Nephron (organoid): ENCODE data around the gene MXRA8.

Experiments
- H3K27ac Mint-ChIP-seq, 3 experiments: 2 replicates each; pipeline ENCODE4 v1.8.0; 2020; ENCODE audit warnings: mixed read lengths in 3 of 3, mild to moderate bottlenecking in 2 of 3, moderate library complexity in 1 of 3
- H3K27me3 Mint-ChIP-seq: 2 replicates; pipeline ENCODE4 v1.8.0; 2021; ENCODE audit warnings: low read depth, mild to moderate bottlenecking, moderate library complexity, mixed read lengths
- H3K36me3 Mint-ChIP-seq: 2 replicates; pipeline ENCODE4 v1.8.0; 2020; ENCODE audit warnings: low read depth, mixed read lengths
- H3K4me1 Mint-ChIP-seq: 2 replicates; pipeline ENCODE4 v1.8.0; 2020; ENCODE audit warnings: mixed read lengths
- H3K4me3 Mint-ChIP-seq, 3 experiments: 2 replicates each; pipeline ENCODE4 v1.8.0; 2020; ENCODE audit warnings: mild to moderate bottlenecking in 3 of 3, mixed read lengths in 3 of 3, moderate library complexity in 2 of 3
- H3K9me3 Mint-ChIP-seq: 2 replicates; pipeline ENCODE4 v1.8.0; 2020; ENCODE audit warnings: mixed read lengths
- TF ChIP-seq, protein P1 (sequence below), 3 experiments: fragments of 200-600 bp; sonication (generic); IDR thresholded peaks; one replicate each; pipeline ENCODE4 v1.5.0; 2021; ENCODE audit warnings: antibody characterized with exemption in 3 of 3; ENCODE audit not compliant: unreplicated experiment in 3 of 3

MXRA8 gene

DNA sequence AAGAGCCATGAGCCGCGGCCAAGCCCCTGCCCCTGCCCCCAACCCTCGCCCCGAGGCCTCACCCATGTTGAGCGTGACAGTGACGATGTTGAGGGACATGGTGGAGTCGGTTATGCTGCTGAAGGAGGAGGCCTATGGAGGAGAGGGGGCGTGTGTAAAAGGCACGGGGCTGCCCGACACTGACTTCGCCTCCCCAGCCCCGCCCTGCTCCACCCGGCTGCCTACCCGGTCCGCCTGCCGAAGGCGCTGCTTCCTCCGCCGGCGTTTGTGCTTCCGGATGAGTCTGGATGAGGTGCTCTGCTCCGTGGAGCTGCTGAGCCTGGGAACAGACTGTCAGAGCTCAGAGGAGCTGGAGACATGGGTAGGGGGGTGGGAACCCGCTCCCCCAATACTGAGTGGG, 18.2 kb downstream of the MXRA8 start:
- Mint-ChIP-seq H3K27me3 (no peaks in the 10 kb centered on the region), H3K27ac (no peak overlapping the region), H3K4me3 (no peak overlapping the region), H3K4me1 (no peaks in the 10 kb centered on the region), H3K36me3 (peaks cover 10% of the 10 kb centered on the region), H3K9me3 (no peaks in the 10 kb centered on the region)
- TF ChIP-seq, protein P1, sequence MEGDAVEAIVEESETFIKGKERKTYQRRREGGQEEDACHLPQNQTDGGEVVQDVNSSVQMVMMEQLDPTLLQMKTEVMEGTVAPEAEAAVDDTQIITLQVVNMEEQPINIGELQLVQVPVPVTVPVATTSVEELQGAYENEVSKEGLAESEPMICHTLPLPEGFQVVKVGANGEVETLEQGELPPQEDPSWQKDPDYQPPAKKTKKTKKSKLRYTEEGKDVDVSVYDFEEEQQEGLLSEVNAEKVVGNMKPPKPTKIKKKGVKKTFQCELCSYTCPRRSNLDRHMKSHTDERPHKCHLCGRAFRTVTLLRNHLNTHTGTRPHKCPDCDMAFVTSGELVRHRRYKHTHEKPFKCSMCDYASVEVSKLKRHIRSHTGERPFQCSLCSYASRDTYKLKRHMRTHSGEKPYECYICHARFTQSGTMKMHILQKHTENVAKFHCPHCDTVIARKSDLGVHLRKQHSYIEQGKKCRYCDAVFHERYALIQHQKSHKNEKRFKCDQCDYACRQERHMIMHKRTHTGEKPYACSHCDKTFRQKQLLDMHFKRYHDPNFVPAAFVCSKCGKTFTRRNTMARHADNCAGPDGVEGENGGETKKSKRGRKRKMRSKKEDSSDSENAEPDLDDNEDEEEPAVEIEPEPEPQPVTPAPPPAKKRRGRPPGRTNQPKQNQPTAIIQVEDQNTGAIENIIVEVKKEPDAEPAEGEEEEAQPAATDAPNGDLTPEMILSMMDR (IDR thresholded peaks at IDR 0.05; ENCODE audit: unreplicated experiment in 3 of 3) = no peak

DNA sequence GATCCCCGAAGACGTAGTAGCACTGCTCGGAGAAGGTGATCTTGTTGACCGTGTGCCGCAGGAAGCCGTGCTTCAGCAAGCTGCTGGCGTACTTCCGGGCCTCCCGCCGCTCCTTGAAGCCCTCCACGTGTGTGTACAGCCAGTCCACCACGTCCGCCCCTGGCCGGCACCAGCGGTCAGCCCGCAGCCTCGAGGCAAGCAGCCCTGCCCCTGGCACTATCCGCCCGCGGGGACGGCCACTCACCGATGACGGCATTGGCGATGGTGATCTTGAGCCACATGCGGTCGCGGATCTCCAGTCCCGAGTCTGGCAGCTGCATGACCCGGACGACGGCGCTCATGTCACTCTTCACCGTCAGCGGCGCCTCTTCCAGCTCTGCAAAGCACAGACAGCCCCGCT, 20.1 kb downstream of the MXRA8 start:
- Mint-ChIP-seq H3K36me3 (peaks cover 10% of the 10 kb centered on the region), H3K4me1 (no peaks in the 10 kb centered on the region), H3K9me3 (no peaks in the 10 kb centered on the region), H3K4me3 (no peak overlapping the region), H3K27me3 (no peaks in the 10 kb centered on the region), H3K27ac (no peak overlapping the region)
- TF ChIP-seq, protein P1 (IDR thresholded peaks at IDR 0.05; ENCODE audit: unreplicated experiment in 3 of 3) = no peak

DNA sequence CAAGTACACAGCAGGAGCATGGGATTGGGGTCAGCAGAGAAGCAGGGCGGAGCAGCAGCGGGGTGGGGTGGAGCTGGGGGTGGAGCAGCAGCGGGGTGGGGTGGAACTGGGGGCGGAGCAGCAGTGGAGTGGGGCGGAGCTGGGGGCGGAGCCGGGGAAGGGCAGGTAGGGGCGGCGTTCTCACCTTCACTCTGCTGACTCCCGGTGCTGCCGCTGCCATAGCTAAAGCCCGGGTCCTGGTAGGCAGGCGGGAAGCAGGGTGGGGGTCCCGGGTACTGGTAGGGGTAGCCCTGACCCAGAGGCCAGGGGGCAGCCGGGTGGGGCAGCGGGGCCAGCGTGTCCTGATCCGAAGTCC, 20.6 kb downstream of the MXRA8 start:
- H3K27ac Mint-ChIP-seq = no peak overlapping the region
- peaks cover 10% of the 10 kb centered on the region for H3K36me3 Mint-ChIP-seq
- H3K4me3 Mint-ChIP-seq = no peak overlapping the region
- no peaks in the 10 kb centered on the region for H3K4me1 Mint-ChIP-seq
- no peaks in the 10 kb centered on the region for H3K27me3 Mint-ChIP-seq
- H3K9me3 Mint-ChIP-seq = no peaks in the 10 kb centered on the region
- TF ChIP-seq, protein P1 (IDR thresholded peaks at IDR 0.05; ENCODE audit: unreplicated experiment in 3 of 3) = no peak

DNA sequence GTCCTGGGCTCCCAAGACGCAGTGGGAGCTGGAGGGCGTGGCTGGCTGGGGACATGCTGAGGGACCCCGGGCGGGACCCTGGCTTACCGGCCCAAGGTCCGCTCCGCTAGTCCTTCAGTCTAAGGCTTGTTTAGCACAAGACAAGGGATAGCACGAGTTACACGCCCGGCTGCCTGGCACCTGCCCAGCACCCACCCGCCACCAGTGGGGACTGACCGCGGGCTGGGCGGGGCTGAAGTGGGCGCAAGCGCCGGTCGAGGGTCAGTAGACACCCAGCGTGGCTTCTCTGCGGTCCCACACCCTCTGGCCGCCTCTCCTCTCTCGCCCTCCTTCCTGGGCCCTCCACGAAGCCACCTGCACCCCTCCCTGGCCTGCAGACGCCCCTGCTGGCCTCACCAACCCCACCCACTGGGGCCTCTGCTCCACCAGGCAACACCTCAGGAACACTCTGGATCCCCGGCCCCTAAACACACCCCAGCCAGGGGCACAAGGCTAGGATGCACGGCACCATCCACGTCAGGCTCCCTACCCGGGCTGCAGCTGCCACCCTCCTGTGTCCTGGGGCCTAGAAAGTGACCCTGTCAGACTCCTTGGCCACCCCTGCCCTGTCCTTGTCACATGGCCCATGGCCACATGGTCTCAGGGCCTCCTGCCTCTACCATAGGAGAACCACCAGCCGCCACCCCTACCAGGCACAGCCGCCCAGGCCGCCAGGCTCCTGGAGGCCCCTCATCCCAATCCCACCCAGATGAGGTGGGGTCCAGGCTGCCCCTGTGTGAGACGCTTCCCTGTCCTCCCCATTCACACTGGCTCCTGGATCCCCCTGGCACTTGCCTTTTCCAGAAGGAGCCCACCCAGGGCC, 21.2 kb downstream of the MXRA8 start:
- peaks cover 10% of the 10 kb centered on the region for H3K36me3 Mint-ChIP-seq
- TF ChIP-seq, protein P1 (IDR thresholded peaks at IDR 0.05; ENCODE audit: unreplicated experiment in 3 of 3) = no peak
- no peaks in the 10 kb centered on the region for H3K9me3 Mint-ChIP-seq
- no peak overlapping the region for H3K4me3 Mint-ChIP-seq
- H3K4me1 Mint-ChIP-seq = no peaks in the 10 kb centered on the region
- no peak overlapping the region for H3K27ac Mint-ChIP-seq
- H3K27me3 Mint-ChIP-seq = no peaks in the 10 kb centered on the region

DNA sequence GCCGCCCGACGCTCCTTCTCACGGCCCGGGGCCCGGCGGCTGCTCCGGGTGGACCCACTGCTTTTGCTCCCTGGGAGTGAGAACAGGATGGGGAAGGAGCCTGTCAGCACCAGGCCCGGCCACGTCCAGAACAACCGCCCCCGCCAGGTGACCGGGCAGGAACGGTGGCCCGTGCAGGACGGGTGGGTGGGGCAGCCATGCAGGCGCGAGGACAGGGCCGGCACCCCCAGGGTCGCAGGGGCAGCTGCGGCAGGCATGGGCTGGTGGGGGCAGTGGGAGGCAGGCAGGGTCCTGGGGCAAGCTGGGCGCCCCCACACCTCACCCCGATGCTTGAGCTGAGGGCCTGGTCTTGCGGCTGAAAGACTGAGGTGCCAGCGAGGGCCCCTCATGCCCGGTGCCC, 21.9 kb downstream of the MXRA8 start:
- TF ChIP-seq, protein P1 (IDR thresholded peaks at IDR 0.05; ENCODE audit: unreplicated experiment in 3 of 3) = no peak
- H3K27me3 Mint-ChIP-seq = no peaks in the 10 kb centered on the region
- no peaks in the 10 kb centered on the region for H3K9me3 Mint-ChIP-seq
- H3K36me3 Mint-ChIP-seq = peaks cover 10% of the 10 kb centered on the region
- no peak overlapping the region for H3K4me3 Mint-ChIP-seq
- no peak overlapping the region for H3K27ac Mint-ChIP-seq
- H3K4me1 Mint-ChIP-seq = no peaks in the 10 kb centered on the region

DNA sequence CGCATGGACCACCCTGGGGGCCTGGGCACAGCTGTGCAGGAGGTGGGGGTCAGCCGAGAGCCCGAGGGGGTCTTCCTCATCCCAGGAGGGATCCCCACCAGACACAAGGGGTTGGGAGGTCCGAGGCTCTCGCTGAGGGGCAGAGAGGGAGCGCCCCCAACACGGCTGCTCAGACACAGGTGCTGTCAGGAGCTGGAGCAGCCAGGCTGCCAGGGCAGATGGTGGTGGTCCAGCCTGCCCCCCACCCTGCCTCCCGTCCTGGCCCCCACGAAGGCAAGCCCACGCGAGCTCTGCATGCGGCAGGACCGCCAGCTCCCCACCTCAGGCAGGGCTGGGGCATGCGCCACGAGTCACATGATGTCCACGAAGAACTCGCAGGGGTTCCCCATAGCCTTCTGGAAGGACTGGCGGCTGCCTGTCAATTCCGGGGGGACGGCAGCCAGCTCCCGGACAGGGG, 22.5 kb downstream of the MXRA8 start:
- Mint-ChIP-seq H3K9me3 (no peaks in the 10 kb centered on the region), H3K36me3 (peaks cover 4% of the 10 kb centered on the region), H3K4me3 (no peak overlapping the region), H3K27me3 (no peaks in the 10 kb centered on the region), H3K27ac (no peak overlapping the region), H3K4me1 (no peaks in the 10 kb centered on the region)
- TF ChIP-seq, protein P1 (IDR thresholded peaks at IDR 0.05; ENCODE audit: unreplicated experiment in 3 of 3) = no peak
